Measurements from ENCODE around the gene NCOA5. TPM values are rescaled to one million over a fixed set of nuclear protein-coding genes. Genes with fewer than 3 reads are reported as not detected.
"Not testable (repeated sequence)": the region's sequence is repeated elsewhere in the genome, so short reads cannot be mapped to it uniquely, and the experiment has no call there.

NCOA5 gene
- total RNA-seq, 1 experiment from 2014 or later, result 34.4 TPM

DNA sequence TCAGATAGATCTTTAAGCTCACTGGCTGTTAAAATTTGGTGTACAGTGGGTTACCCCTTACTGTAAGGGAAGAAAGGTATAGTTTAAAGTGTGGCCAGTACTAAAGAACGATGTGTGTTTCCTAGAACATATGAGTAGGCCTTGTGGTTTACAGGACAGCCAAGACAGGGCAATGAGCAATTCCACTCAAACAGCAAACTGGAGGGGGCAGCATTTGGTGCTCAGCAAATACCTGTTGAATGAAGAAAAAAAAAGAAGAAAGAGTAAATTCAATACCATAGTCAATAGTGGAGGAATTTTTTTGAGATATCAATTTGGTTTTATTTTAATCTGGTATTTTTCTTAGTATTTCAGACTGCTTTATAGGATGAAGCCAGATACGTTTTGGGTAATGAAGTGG lies 3.8 kb upstream of the NCOA5 start:
- H3K27ac Mint-ChIP-seq (ENCODE audit: unreplicated experiment), result no peak overlapping the region
- no peak for DNase-seq
- CTCF ChIA-PET, result interaction anchor here (0.6 kb wide), 1 partner anchor 57 kb away, joined by 4 read pairs; no protein-coding TSS in a partner anchor
- H3K36me3 Mint-ChIP-seq (ENCODE audit: insufficient read depth, unreplicated experiment), result peaks cover 19% of the 10 kb centered on the region
- intact Hi-C loops (cut with micrococcal nuclease; ENCODE audit: unreplicated experiment), result no loop called here
- H3K4me1 Mint-ChIP-seq (ENCODE audit: low read depth, unreplicated experiment), result no peaks in the 10 kb centered on the region
- no peaks in the 10 kb centered on the region for H3K9me3 Mint-ChIP-seq (ENCODE audit: low read depth, unreplicated experiment)
- BruUV-seq (replicated peaks), result no TSS peak
- no peak overlapping the region for H3K4me3 Mint-ChIP-seq (ENCODE audit: low read depth, unreplicated experiment)
- TF ChIP-seq, protein P1, sequence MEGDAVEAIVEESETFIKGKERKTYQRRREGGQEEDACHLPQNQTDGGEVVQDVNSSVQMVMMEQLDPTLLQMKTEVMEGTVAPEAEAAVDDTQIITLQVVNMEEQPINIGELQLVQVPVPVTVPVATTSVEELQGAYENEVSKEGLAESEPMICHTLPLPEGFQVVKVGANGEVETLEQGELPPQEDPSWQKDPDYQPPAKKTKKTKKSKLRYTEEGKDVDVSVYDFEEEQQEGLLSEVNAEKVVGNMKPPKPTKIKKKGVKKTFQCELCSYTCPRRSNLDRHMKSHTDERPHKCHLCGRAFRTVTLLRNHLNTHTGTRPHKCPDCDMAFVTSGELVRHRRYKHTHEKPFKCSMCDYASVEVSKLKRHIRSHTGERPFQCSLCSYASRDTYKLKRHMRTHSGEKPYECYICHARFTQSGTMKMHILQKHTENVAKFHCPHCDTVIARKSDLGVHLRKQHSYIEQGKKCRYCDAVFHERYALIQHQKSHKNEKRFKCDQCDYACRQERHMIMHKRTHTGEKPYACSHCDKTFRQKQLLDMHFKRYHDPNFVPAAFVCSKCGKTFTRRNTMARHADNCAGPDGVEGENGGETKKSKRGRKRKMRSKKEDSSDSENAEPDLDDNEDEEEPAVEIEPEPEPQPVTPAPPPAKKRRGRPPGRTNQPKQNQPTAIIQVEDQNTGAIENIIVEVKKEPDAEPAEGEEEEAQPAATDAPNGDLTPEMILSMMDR (IDR thresholded peaks at IDR 0.05; ENCODE audit: unreplicated experiment), result no peak
- no peaks in the 10 kb centered on the region for H3K27me3 Mint-ChIP-seq (ENCODE audit: unreplicated experiment)

DNA sequence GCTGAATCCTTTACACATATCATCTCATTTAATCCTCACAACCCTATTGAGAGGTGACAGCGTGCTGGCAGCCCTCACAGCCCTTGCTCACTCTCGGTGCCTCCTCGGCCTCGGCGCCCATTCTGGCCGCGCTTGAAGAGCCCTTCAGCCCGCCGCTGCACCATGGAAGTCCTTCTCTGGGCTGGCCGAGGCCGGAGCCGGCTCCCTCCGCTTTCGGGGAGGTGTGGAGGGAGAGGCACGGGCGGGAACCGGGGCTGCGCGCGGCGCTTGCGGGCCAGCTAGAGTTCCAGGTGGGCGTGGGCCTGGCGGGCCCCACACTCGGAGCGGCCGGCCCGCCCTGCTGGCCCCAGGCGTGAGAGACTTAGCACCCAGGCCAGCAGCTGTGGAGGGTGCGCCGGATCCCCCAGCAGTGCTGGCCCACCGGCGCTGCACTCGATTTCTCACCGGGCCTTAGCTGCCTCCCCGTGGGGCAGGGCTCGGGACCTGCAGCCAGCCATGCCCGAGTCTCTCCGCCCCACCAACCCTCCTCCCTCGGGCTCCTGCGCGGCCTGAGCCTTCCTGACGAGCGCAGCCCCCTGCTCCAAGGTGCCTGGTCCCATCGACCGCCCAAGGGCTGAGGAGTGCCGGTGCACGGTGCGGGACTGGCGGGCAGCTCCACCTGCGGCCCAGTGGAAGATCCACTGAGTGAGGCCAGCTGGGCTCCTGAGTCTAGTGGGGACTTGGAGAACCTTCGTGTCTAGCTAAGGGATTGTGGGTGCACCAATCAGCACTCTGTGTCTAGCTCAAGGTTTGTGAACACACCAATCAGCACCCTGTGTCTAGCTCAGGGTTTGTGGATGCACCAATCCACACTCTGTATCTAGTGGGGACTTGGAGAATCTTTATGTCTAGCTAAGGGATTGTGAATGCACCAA lies 2.1 kb upstream of the NCOA5 start:
- H3K4me3 Mint-ChIP-seq (ENCODE audit: low read depth, unreplicated experiment); H3K27me3 Mint-ChIP-seq (ENCODE audit: unreplicated experiment); BruUV-seq (replicated peaks); intact Hi-C loops (cut with micrococcal nuclease; ENCODE audit: unreplicated experiment); CTCF ChIA-PET; H3K9me3 Mint-ChIP-seq (ENCODE audit: low read depth, unreplicated experiment); H3K27ac Mint-ChIP-seq (ENCODE audit: unreplicated experiment); DNase-seq: not testable (repeated sequence)
- peaks cover 26% of the 10 kb centered on the region for H3K36me3 Mint-ChIP-seq (ENCODE audit: insufficient read depth, unreplicated experiment)
- H3K4me1 Mint-ChIP-seq (ENCODE audit: low read depth, unreplicated experiment), result peaks cover 13% of the 10 kb centered on the region

DNA sequence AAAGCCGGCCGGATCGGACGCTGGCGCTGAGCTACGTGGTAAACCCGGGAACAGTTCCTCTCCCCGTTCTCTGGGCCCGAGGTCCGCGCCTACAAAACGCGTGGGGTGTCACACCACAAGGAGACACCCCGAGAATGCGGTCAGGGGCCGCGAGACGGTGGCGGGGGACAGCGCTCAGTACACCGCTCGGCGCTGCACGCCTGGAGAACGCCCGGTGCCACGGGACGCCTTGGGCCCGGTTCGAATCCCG lies 670 bp downstream of the NCOA5 start:
- no TSS peak for BruUV-seq (replicated peaks)
- DNase-seq, result no peak
- no peaks in the 10 kb centered on the region for H3K9me3 Mint-ChIP-seq (ENCODE audit: low read depth, unreplicated experiment)
- H3K27me3 Mint-ChIP-seq (ENCODE audit: unreplicated experiment), result no peaks in the 10 kb centered on the region
- CTCF ChIA-PET, result interaction anchor here (0.8 to 1.4 kb wide), 7 partner anchors 10 to 275 kb away, joined by 3 to 14 read pairs (median 4); no protein-coding TSS in a partner anchor
- TF ChIP-seq, protein P1 (IDR thresholded peaks at IDR 0.05; ENCODE audit: unreplicated experiment), result no peak
- intact Hi-C loops (cut with micrococcal nuclease; ENCODE audit: unreplicated experiment), result loop anchor here (5.0 kb wide), 2 partner anchors 102 to 117 kb away; partner anchors contain the start of gene ZNF335
- H3K36me3 Mint-ChIP-seq (ENCODE audit: insufficient read depth, unreplicated experiment), result peaks cover 26% of the 10 kb centered on the region
- H3K4me1 Mint-ChIP-seq (ENCODE audit: low read depth, unreplicated experiment), result peaks cover 39% of the 10 kb centered on the region
- H3K4me3 Mint-ChIP-seq (ENCODE audit: low read depth, unreplicated experiment), result peak overlapping the region; percentile 68
- H3K27ac Mint-ChIP-seq (ENCODE audit: unreplicated experiment), result no peak overlapping the region

DNA sequence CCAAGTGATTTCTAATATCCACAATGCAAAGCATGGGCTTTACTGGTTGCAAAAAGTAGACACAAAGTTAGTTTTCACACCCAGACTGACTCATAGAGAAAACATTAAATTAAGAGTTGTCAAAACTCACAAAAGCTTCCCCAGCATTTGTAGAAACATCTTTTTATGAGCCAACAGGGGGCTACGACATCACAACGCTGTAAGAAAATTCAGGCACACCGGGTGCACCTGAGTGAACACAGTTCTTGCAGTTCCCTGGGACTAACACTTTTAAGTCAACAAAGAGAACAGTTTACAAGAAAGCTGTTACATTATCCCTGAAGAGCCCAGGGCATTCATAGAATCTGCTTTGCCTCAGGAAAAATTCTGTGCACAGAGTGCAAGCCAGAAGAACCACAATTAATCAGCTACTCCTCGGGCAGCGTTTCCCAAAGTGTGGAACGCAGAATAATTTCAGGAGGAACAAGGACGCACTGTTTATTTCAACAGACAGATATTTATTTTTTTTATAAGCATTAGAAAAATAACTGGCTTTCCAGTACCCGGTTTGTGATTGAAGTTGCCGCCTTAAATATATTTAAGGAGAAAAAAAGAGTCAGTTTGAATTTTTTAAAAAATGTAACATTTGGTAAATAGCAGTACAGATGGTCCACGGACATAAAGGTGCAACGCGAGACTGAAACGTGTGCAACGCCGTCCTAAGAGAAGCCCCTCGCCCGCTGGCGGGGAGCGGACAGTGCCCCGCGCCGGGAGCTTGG lies 1.2 kb downstream of the NCOA5 start:
- H3K9me3 Mint-ChIP-seq (ENCODE audit: low read depth, unreplicated experiment), result no peaks in the 10 kb centered on the region
- H3K4me3 Mint-ChIP-seq (ENCODE audit: low read depth, unreplicated experiment), result peak overlapping the region; percentile 68
- intact Hi-C loops (cut with micrococcal nuclease; ENCODE audit: unreplicated experiment), result loop anchor here (5.0 kb wide), 2 partner anchors 101 to 116 kb away; partner anchors contain the start of gene ZNF335
- no peak overlapping the region for H3K27ac Mint-ChIP-seq (ENCODE audit: unreplicated experiment)
- CTCF ChIA-PET, result interaction anchor here (0.6 to 1.4 kb wide), 8 partner anchors 10 to 276 kb away, joined by 3 to 14 read pairs (median 4); no protein-coding TSS in a partner anchor
- peak; percentile 23 for DNase-seq
- TF ChIP-seq, protein P1 (IDR thresholded peaks at IDR 0.05; ENCODE audit: unreplicated experiment), result no peak
- H3K4me1 Mint-ChIP-seq (ENCODE audit: low read depth, unreplicated experiment), result peaks cover 39% of the 10 kb centered on the region
- no TSS peak for BruUV-seq (replicated peaks)
- peaks cover 26% of the 10 kb centered on the region for H3K36me3 Mint-ChIP-seq (ENCODE audit: insufficient read depth, unreplicated experiment)
- no peaks in the 10 kb centered on the region for H3K27me3 Mint-ChIP-seq (ENCODE audit: unreplicated experiment)

All from Calu3 (cell line).